AG04449 (cell line): ENCODE measurements around the gene AP1G2.

ENCODE experiments used
- CTCF ChIA-PET: fragments of 350-600 bp; formaldehyde crosslinking; extraction: SDS; loops from one replicate; lab custom pipeline; 2021; ENCODE audit warnings: antibody characterized with exemption; lab: Yijun Ruan, JAX
- POLR2A ChIA-PET: fragments of 400-600, 350-600 bp; formaldehyde crosslinking; extraction: SDS; loops from one replicate; lab custom pipeline; 2020; ENCODE audit warnings: antibody characterized with exemption, inconsistent platforms; lab: Yijun Ruan, JAX
- DNase-seq: peaks from one replicate; pipeline ENCODE4 v3.0.0-alpha.2; 2010; ENCODE audit warnings: low read depth, low spot score
- H3K4me3 ChIP-seq: 2 replicates; pipeline ENCODE4 v1.5.1; 2011; ENCODE audit warnings: low read depth, mild to moderate bottlenecking, control low read depth, low read length
- TF ChIP-seq, protein P1 (sequence below): IDR thresholded peaks from one replicate; pipeline ENCODE4 v1.5.1; 2011; ENCODE audit warnings: mild to moderate bottlenecking, moderate library complexity, low read length, control low read depth, inconsistent platforms; ENCODE audit not compliant: insufficient read depth; ENCODE audit errors: missing control alignments

Gene AP1G2

DNA sequence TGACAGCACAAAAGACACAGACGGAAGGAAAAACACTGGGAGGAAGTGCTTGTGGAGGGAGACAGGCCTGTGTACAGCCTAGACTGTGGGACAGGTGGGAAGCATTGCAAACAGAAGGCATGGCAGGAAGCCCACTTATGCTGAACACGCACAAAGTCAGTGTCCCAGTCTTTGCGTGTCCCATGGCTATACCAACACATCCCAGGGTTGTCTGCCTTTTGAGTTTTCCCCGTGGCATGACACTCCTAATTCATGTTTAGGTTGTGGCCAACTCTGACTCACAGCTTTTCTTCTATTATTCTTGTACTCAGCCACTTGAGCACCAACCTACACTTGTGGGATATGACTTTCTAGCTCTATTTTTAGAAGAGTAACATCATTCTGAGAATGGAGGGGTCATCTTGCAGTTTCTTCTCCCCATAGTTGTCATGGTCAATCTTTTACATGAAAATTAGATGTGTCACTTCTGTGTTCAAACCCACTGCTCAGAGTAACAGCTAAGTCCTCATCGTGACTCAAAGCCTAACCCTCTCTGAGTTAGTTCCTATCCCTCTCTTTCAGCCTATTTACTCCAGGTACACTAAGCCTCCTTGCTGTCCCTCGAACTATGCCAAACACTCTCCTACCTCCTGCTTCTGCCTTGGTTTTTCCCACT is 38.5 kb upstream of the AP1G2 start:
- DNase-seq = no peak
- no peak overlapping the region for H3K4me3 ChIP-seq
- TF ChIP-seq, protein P1, sequence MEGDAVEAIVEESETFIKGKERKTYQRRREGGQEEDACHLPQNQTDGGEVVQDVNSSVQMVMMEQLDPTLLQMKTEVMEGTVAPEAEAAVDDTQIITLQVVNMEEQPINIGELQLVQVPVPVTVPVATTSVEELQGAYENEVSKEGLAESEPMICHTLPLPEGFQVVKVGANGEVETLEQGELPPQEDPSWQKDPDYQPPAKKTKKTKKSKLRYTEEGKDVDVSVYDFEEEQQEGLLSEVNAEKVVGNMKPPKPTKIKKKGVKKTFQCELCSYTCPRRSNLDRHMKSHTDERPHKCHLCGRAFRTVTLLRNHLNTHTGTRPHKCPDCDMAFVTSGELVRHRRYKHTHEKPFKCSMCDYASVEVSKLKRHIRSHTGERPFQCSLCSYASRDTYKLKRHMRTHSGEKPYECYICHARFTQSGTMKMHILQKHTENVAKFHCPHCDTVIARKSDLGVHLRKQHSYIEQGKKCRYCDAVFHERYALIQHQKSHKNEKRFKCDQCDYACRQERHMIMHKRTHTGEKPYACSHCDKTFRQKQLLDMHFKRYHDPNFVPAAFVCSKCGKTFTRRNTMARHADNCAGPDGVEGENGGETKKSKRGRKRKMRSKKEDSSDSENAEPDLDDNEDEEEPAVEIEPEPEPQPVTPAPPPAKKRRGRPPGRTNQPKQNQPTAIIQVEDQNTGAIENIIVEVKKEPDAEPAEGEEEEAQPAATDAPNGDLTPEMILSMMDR = no peak
- POLR2A ChIA-PET = no interaction called here
- CTCF ChIA-PET = interaction anchor here (1.3 to 1.7 kb wide), 2 partner anchors 18 to 22 kb away, joined by 3 to 11 read pairs; no protein-coding TSS in a partner anchor

DNA sequence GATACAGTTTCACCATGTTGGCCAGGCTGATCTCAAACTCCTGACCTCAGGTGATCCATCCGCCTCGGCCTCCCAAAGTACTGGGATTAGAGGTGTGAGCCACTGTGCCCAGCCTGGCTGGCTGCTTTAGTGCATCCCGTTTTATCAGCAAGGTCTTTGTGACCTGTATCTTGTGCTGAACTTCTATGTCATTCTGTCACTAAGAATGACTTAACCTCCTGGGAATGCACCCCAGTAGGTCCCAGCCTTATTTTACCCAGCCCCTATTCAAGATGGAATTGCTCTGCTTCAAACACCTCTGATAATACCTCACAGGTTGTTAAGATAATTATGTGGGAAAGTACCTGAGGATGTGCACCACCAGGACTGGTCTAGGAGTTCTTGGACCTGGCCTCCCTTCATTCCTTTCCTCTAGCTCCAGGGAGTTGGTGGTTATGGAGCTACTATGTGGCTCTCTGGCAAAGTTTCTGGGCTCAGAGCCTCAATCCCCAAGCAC is 37.1 kb upstream of the AP1G2 start:
- ChIA-PET POLR2A (no interaction called here), CTCF (interaction anchor here (1.7 kb wide), 1 partner anchor 16 kb away, joined by 11 read pairs; no protein-coding TSS in a partner anchor)

DNA sequence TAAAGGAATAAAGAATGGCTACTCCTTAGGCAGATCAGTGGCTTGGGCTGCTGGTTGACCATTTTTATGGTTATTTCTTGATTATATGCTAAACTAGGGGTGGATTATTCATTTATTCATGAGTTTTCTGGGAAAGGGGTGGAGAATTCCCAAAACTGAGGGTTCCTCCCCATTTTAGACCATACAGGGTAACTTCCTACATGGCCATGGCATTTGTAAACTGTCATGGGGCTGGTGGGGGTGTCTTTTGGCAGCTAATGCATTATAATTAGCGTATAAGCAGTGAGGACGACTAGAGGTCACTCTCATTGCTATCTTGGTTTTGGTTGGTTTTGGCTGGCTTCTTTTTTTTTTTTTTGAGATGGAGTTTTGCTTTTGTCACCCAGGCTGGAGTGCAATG is 36.6 kb upstream of the AP1G2 start:
- ChIA-PET POLR2A (no interaction called here), CTCF (interaction anchor here (1.8 kb wide), 1 partner anchor 28 kb away, joined by 7 read pairs; no protein-coding TSS in a partner anchor)

More for the DNA sequence above, 37.1 kb upstream of the AP1G2 start:
- no peak overlapping the region for H3K4me3 ChIP-seq
- TF ChIP-seq, protein P1 = no peak
- DNase-seq = no peak

DNA sequence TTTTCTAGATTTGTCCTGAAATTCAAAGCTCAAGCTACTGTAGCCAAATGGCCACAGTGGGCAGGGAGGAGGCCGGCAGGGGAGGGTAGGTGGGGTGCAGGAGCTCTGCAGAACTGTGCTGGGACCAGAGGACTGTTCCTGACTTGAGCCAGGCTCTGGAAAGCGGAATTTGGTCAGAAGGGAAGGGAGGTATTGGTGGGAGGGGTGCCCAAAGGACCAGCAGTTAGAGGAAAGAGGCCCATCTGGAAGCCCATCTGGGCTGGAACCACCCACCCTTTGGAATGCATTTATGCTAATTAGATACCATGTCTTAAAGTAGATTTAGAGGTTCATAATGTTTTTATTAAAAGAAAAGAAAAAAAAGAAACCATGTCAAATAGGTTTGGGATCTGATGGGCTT is 35.5 kb upstream of the AP1G2 start:
- no peak overlapping the region for H3K4me3 ChIP-seq
- TF ChIP-seq, protein P1 = no peak
- DNase-seq = no peak
- ChIA-PET POLR2A (no interaction called here), CTCF (interaction anchor here (1.8 to 4.3 kb wide), 2 partner anchors 14 to 29 kb away, joined by 7 to 28 read pairs; no protein-coding TSS in a partner anchor)

More for the DNA sequence above, 36.6 kb upstream of the AP1G2 start:
- TF ChIP-seq, protein P1 = no peak
- DNase-seq = no peak
- no peak overlapping the region for H3K4me3 ChIP-seq

DNA sequence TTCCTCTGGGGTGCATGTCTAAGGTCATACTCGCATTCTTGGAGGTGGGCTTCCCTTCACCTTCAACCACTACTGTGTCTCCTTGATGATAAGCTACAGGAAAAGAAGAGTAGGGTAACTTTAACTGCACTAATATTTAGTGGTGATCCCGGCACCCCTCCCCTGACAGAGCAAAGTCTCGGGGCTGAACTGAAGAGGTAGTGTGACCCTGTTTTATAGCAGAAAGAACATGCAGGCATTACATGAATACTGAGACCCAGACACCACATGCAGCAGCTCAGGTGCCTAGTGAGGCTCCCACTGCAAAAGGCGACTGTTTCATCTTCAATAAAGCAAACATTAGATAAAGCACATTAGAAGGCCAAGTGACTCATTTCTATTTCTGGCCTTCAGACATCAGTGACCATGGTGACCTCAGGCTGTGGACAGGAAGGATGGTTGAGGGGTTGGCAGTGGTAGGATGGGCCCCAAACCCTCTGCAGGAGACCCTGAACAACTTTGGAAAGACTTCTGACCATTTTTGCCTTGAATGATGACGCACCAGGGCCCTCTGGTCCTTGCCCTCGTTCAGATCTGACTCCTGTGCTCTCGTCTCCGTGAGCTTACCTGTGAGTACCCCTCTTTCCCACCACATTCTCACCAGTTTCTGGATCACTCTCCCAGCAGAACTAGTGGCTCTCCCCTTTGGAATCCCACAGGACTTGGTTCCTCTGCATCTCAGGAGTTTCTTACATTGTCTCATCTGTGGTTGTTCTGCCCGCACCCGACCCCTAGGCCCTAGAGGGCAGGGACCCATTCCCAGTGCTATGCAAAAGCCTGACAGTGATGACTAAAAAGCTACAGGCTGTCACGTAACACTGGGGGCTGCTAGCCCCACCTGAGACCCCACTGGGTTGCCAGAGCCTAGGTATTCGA is 34.8 kb upstream of the AP1G2 start:
- ChIA-PET POLR2A (no interaction called here), CTCF (interaction anchor here (1.8 to 4.3 kb wide), 2 partner anchors 13 to 30 kb away, joined by 7 to 28 read pairs; no protein-coding TSS in a partner anchor)
- H3K4me3 ChIP-seq = no peak overlapping the region
- DNase-seq = no peak
- TF ChIP-seq, protein P1 = no peak
